T-cell (primary cell): ENCODE data around the gene PPIF. TPM values are rescaled to one million over a fixed set of nuclear protein-coding genes. Genes with fewer than 3 reads are reported as not detected.

Experiments
- ATAC-seq, 4 experiments: fragments of 200-7000 bp in 3 of 4; fragments of 150-1000 bp in 1 of 4; cut with Tn5 transposase; replicated peaks in 1 of 4; 1 replicate in 3 of 4; 2 replicates in 1 of 4; pipeline ENCODE4 v1.10.0; 2021; ENCODE audit warnings: moderate library complexity in 3 of 4, mild to moderate bottlenecking in 2 of 4, moderate number of reproducible peaks in 1 of 4
- CTCF ChIA-PET, 2 donors: fragments of 300-600 bp; sonication (Branson Sonifier 250); formaldehyde crosslinking; loops; one replicate each; lab custom pipeline; 2022; ENCODE audit warnings: antibody characterized with exemption in 2 of 2; lab: Charles Lee
- POLR2A ChIA-PET, 2 donors: fragments of 300-600 bp; sonication (Branson Sonifier 250); formaldehyde crosslinking; loops; one replicate each; lab custom pipeline; 2022; ENCODE audit warnings: antibody characterized with exemption in 2 of 2; lab: Charles Lee
- DNase-seq, 35 experiments: peaks; one replicate each; pipeline versions ENCODE4 v3.0.0 to v3.0.0-alpha.2; 2013 to 2023
- H3K27ac ChIP-seq: one replicate; pipeline ENCODE4 v1.5.1; 2013; ENCODE audit warnings: low read length
- H3K27me3 ChIP-seq, 2 experiments: replicated peaks in 1 of 2; 1 replicate in 1 of 2; 2 replicates in 1 of 2; pipeline versions ENCODE4 v1.6.1 to v1.7.0; 2013; ENCODE audit warnings: low read length in 1 of 2, mixed read lengths in 1 of 2; ENCODE audit not compliant: control insufficient read depth in 2 of 2, insufficient read depth in 2 of 2; ENCODE audit errors: extremely low read depth in 1 of 2
- H3K36me3 ChIP-seq, 2 donors: 1 replicate in 1 of 2; 2 replicates in 1 of 2; pipeline versions ENCODE4 v1.6.1 to v1.7.0; 2013; ENCODE audit warnings: low read length in 1 of 2; ENCODE audit not compliant: control insufficient read depth in 2 of 2, insufficient read depth in 1 of 2; ENCODE audit errors: extremely low read depth in 1 of 2
- H3K4me1 ChIP-seq, 2 experiments: 1 replicate in 1 of 2; 2 replicates in 1 of 2; pipeline versions ENCODE4 v1.6.1 to v1.7.0; 2013; ENCODE audit warnings: low read length in 2 of 2, mixed read lengths in 1 of 2; ENCODE audit not compliant: insufficient read depth in 2 of 2, control insufficient read depth in 1 of 2; ENCODE audit errors: extremely low read depth in 1 of 2
- H3K4me3 ChIP-seq, 2 donors: 1 replicate in 1 of 2; 2 replicates in 1 of 2; pipeline versions ENCODE4 v1.5.1 to v1.7.0; 2013; ENCODE audit warnings: mild to moderate bottlenecking in 2 of 2, low read length in 1 of 2, moderate library complexity in 1 of 2; ENCODE audit not compliant: control insufficient read depth in 1 of 2; ENCODE audit errors: extremely low read depth in 1 of 2
- H3K9me3 ChIP-seq: 2 replicates; pipeline ENCODE4 v1.7.0; 2013
- H3K27ac Mint-ChIP-seq, 2 donors: one replicate each; pipeline ENCODE4 v1.8.0; 2020 to 2021; ENCODE audit warnings: mild to moderate bottlenecking in 2 of 2, mixed read lengths in 2 of 2
- H3K27me3 Mint-ChIP-seq, 2 donors: one replicate each; pipeline ENCODE4 v1.8.0; 2021 to 2022; ENCODE audit warnings: mixed read lengths in 2 of 2
- H3K36me3 Mint-ChIP-seq: one replicate; pipeline ENCODE4 v1.8.0; 2021; ENCODE audit warnings: mixed read lengths
- H3K4me1 Mint-ChIP-seq, 3 donors: one replicate each; pipeline ENCODE4 v1.8.0; 2020 to 2022; ENCODE audit warnings: mixed read lengths in 3 of 3, mild to moderate bottlenecking in 1 of 3
- H3K4me3 Mint-ChIP-seq, 3 donors: one replicate each; pipeline ENCODE4 v1.8.0; 2020 to 2022; ENCODE audit warnings: mild to moderate bottlenecking in 3 of 3, mixed read lengths in 3 of 3, moderate library complexity in 3 of 3
- H3K9me3 Mint-ChIP-seq, 3 donors: one replicate each; pipeline ENCODE4 v1.8.0; 2020 to 2022; ENCODE audit warnings: mixed read lengths in 3 of 3
- WGBS: methylation state at CpG from one replicate; pipeline ENCODE4 v1.1.5; 2013; ENCODE audit warnings: missing lambda C conversion rate; ENCODE audit not compliant: insufficient coverage; 5-methylcytosine and 5-hydroxymethylcytosine counted together
- total RNA-seq, 35 experiments: library from RNA in 6 of 35; stranded (reverse) in 6 of 35; fragments of 120-200 nt in 1 of 35; gene quantifications; one replicate each; pipeline versions ENCODE4 v1.2.1 to v1.2.4 and lab custom pipeline; 2013 to 2026

The PPIF gene
- total RNA-seq, 5 donors from 2014 or later (not counting 1 experiment from before 2014, with no cell fraction given), result 25.6 to 36.2 (median 31.3) TPM

DNA sequence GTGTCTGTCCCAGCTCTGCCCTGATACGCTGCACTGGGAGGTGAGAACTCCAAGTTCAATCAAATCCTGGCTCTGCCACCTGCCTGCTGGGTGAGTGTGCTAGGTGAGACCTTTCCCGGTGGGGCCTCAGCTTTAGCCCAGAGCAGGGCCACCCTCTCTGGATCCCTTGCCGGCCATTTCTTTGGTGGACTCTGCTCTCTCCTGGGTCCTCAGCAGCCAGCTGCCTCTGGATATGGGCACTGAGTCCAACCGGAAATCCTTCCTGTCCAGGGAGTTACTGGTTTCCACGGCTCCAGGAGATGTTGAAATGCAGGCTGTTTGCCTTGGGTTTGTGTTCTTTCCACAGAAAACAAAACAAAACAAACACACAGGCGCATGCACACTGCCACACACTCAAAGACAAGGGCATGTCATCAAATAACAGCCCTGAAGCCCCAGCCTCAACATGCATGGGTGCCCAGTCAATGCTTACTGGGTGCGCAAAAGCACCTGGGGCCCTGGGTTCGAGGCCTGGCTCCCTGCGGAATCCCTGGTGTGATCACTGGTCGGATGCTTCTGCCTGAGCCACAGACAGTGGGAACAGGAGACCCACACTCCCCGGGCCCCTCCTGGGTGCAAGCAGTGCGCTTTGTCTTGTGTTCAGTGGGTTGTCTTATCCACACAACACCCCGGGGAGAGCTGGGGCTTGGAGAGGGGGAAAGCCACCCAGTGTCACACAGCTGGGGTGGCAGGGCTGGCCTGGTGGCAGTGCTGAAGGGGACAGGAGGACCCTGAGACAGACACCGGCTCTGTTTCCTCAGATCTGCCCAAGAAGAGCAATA lies 33.1 kb downstream of the PPIF start:
- Mint-ChIP-seq H3K36me3 (no peaks in the 10 kb centered on the region), H3K27ac (no peak overlapping the region), H3K4me1 (no peaks in the 10 kb centered on the region), H3K9me3 (no peaks in the 10 kb centered on the region), H3K4me3 (no peak overlapping the region), H3K27me3 (no peaks in the 10 kb centered on the region)
- Histone ChIP-seq H3K4me1 (no peaks in the 10 kb centered on the region), H3K36me3 (no peaks in the 10 kb centered on the region), H3K27me3 (peaks cover 0 to 9% of the 10 kb centered on the region in 2 experiments), H3K9me3 (no peaks in the 10 kb centered on the region), H3K4me3 (no peak overlapping the region), H3K27ac (no peak overlapping the region)
- ATAC-seq (no peak), DNase-seq (peak in 2 of 35 experiments; percentile 4 to 17)
- CTCF ChIA-PET, result no interaction called here
- WGBS, result 81% methylated on average over 8 of the region's 14 CpGs
- POLR2A ChIA-PET, result no interaction called here

DNA sequence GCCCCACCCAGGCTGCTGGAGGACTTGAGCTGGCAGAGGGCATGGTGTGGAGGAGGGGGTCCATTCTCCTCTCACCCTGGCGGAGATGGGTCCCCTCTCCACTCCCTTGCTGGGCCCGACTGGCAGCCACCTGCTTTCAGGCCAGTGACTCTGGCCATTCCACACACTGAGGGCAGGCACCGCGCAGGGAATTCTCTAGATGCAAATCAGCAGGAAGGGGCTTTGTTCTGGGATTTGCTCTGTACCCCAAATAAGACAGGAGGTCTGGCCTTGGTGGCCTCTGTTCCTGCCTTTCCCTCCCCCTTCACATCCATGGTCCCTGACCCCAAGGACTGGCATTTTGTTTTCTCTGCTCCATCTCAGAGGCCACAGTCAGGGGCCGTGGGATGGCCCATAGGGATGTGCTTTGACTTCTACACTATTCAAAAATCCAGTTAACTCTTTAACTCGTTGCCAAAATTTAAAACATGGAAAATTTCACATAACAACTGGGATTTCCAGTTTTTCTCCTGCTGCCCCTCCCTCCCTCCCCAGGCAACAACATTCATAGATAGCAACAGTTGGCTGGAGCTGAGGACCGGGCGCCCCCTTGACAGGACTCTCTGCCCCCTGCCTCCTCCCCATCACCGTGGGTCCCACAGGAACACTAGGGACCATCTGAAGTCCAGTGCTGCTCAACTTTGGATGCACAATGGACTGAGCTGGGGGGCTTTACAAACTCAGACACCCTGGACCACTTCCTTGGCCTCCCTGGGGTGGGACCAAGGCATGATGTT lies 33.9 kb downstream of the PPIF start:
- Histone ChIP-seq H3K4me3 (no peak overlapping the region), H3K27ac (no peak overlapping the region), H3K36me3 (no peaks in the 10 kb centered on the region), H3K9me3 (no peaks in the 10 kb centered on the region), H3K27me3 (peaks cover 0 to 9% of the 10 kb centered on the region in 2 experiments), H3K4me1 (no peaks in the 10 kb centered on the region)
- no peak overlapping the region for H3K27ac Mint-ChIP-seq
- H3K27me3 Mint-ChIP-seq, result no peaks in the 10 kb centered on the region
- ChIA-PET CTCF (interaction anchor here in 1 of 2 donors (0.5 kb wide), 1 partner anchor 86 kb away, joined by 4 read pairs; no protein-coding TSS in a partner anchor), POLR2A (no interaction called here)
- H3K4me3 Mint-ChIP-seq, result no peak overlapping the region
- no peaks in the 10 kb centered on the region for H3K9me3 Mint-ChIP-seq
- DNase-seq (peak in 1 of 35 experiments; percentile 1), ATAC-seq (no peak)
- WGBS, result 87% methylated on average over 4 of the region's 9 CpGs
- H3K36me3 Mint-ChIP-seq, result no peaks in the 10 kb centered on the region
- no peaks in the 10 kb centered on the region for H3K4me1 Mint-ChIP-seq

DNA sequence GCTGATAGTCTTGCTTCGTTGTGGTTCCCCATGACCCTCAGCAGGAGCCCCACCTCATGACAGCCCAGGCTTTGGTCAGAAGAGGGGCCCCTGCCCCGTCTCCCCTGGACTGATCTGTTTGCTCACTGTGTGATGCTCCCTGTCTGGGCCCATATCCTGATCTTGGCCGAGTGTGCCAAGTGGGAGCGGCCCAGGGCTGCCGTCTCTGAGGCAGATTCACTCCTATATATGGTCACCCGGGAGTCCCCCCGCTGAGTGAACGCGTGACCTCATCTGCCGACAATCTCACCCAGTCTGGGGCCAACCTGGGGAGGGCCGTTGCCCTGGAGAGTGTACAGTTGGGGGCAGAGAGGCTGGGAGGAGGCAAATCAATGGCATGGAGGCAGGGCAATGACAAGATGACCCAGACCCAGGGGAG lies 34.5 kb downstream of the PPIF start:
- Histone ChIP-seq H3K36me3 (no peaks in the 10 kb centered on the region), H3K27me3 (peaks cover 0 to 9% of the 10 kb centered on the region in 2 experiments), H3K4me3 (no peak overlapping the region), H3K4me1 (no peaks in the 10 kb centered on the region), H3K9me3 (no peaks in the 10 kb centered on the region), H3K27ac (no peak overlapping the region)
- Mint-ChIP-seq H3K27ac (no peak overlapping the region), H3K36me3 (no peaks in the 10 kb centered on the region), H3K9me3 (no peaks in the 10 kb centered on the region), H3K4me3 (no peak overlapping the region), H3K27me3 (no peaks in the 10 kb centered on the region), H3K4me1 (no peaks in the 10 kb centered on the region)
- ATAC-seq (no peak), DNase-seq (peak in 2 of 35 experiments; percentile 4 to 19)
- ChIA-PET CTCF (no interaction called here), POLR2A (no interaction called here)
- 83% methylated on average over 5 of the region's 11 CpGs for WGBS

DNA sequence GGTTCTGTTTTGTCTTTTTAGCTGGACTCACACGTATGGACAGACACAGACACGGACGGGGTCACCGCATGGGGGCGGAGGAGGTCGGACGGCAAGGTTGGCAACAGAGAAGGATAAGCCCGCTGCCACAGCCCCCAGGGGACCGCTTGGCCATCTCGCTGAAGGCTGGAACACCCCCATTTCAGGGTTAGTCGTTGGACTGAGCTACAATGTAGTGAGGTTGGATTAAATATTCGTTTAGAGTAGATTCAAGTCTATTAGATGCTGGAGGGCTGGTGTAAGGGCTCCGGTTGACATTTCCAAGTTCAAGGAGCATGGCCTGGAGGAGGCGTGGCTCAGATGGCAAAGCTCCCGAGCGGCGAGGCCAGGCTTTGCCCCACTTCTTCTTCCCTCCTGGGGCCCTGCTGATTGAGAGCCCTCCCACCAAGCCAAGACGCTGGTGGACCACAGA lies 35.2 kb downstream of the PPIF start:
- Mint-ChIP-seq H3K4me3 (no peak overlapping the region), H3K27me3 (no peaks in the 10 kb centered on the region), H3K9me3 (no peaks in the 10 kb centered on the region), H3K27ac (no peak overlapping the region), H3K4me1 (no peaks in the 10 kb centered on the region), H3K36me3 (no peaks in the 10 kb centered on the region)
- CTCF ChIA-PET, result interaction anchor here in 1 of 2 donors (0.6 kb wide), 1 partner anchor 9 kb away, joined by 3 read pairs; no protein-coding TSS in a partner anchor
- Histone ChIP-seq H3K4me1 (no peaks in the 10 kb centered on the region), H3K27ac (no peak overlapping the region), H3K9me3 (no peaks in the 10 kb centered on the region), H3K4me3 (no peak overlapping the region), H3K27me3 (peaks cover 0 to 9% of the 10 kb centered on the region in 2 experiments), H3K36me3 (no peaks in the 10 kb centered on the region)
- 88% methylated on average over 14 of the region's 18 CpGs for WGBS
- DNase-seq (peak in 2 of 35 experiments; percentile 4 to 16), ATAC-seq (no peak)
- POLR2A ChIA-PET, result no interaction called here

DNA sequence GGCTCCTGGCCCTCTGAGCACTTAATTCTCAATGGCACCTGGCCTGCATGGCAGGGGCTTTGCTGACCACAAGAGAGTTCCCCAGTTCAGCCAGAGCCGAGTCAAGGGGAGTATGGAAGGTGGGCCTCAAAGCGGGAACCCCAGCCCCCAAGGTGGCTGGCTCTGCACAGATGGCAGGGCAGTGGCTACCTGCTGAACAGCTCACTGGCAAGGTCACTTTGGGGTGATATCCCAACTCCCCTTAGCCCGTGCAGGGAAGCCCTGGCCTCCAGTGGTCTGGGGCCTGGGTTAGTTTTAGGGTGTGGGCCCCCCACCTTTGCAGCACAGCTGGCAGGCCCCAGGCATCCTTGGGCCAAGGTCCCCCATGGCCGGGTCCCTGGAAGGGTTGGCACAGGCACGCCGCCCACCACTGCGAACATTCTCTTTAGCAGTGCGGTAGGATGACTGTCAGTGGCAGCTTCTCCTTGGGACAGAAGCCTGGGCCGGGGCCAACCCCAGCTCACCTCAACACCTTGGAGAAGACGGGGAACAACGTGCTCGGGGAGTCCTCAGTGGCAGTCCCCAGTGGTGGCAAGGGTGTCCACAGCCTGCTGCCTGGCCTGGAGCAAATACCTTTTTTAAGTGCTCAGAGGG lies 36.8 kb downstream of the PPIF start:
- H3K27ac ChIP-seq, result no peak overlapping the region
- H3K4me3 ChIP-seq, result no peak overlapping the region
- ATAC-seq (no peak), DNase-seq (peak in 2 of 35 experiments; percentile 4 to 17)
- Mint-ChIP-seq H3K4me1 (no peaks in the 10 kb centered on the region), H3K27ac (no peak overlapping the region), H3K9me3 (no peaks in the 10 kb centered on the region), H3K36me3 (no peaks in the 10 kb centered on the region), H3K27me3 (no peaks in the 10 kb centered on the region), H3K4me3 (no peak overlapping the region)
- WGBS, result 83% methylated on average over 9 of the region's 12 CpGs
- H3K27me3 ChIP-seq, result peaks cover 0 to 9% of the 10 kb centered on the region in 2 experiments
- CTCF ChIA-PET, result no interaction called here
- H3K4me1 ChIP-seq, result no peaks in the 10 kb centered on the region
- H3K36me3 ChIP-seq, result no peaks in the 10 kb centered on the region
- POLR2A ChIA-PET, result interaction anchor here in 1 of 2 donors (0.7 kb wide), 1 partner anchor 50 kb away, joined by 3 read pairs; no protein-coding TSS in a partner anchor
- no peaks in the 10 kb centered on the region for H3K9me3 ChIP-seq
